Psoas muscle (tissue), 8 donors: ENCODE data around the gene RBBP8. TPM values are rescaled to one million over a fixed set of nuclear protein-coding genes. Genes with fewer than 3 reads are reported as not detected.

Experiments
- ATAC-seq, 4 donors: fragments of 200-7000 bp; cut with Tn5 transposase; one replicate each; pipeline ENCODE4 v1.9.1; 2020; ENCODE audit warnings: moderate library complexity in 3 of 4, mild to moderate bottlenecking in 2 of 4
- DNase-seq, 2 donors: peaks; one replicate each; pipeline ENCODE4 v3.0.0-alpha.2; 2020
- H3K27ac ChIP-seq: fragments of 200-600 bp; one replicate; pipeline ENCODE4 v1.8.0; 2022
- H3K27me3 ChIP-seq, 3 donors: fragments of 200-600 bp in 1 of 3; one replicate each; pipeline versions ENCODE4 v1.6.1 to v1.8.0; 2013 to 2022; ENCODE audit warnings: low read length in 2 of 3, mild to moderate bottlenecking in 2 of 3, moderate library complexity in 1 of 3; ENCODE audit not compliant: insufficient read depth in 3 of 3
- H3K36me3 ChIP-seq, 2 donors: fragments of 200-600 bp in 1 of 2; one replicate each; pipeline versions ENCODE4 v1.6.1 to v1.8.0; 2013 to 2022; ENCODE audit warnings: low read depth in 1 of 2, mild to moderate bottlenecking in 1 of 2, moderate library complexity in 1 of 2; ENCODE audit not compliant: insufficient read depth in 1 of 2
- H3K4me1 ChIP-seq: fragments of 200-600 bp; one replicate; pipeline ENCODE4 v1.8.0; 2022
- H3K4me3 ChIP-seq: fragments of 200-600 bp; one replicate; pipeline ENCODE4 v1.8.0; 2022; ENCODE audit warnings: mild to moderate bottlenecking
- H3K9me3 ChIP-seq: fragments of 200-600 bp; one replicate; pipeline ENCODE4 v1.8.0; 2022
- CTCF ChIP-seq: fragments of 200-600 bp; IDR thresholded peaks from one replicate; pipeline ENCODE4 v1.8.0; 2022; ENCODE audit warnings: antibody characterized with exemption
- WGBS, 3 donors: extraction: QIAGEN DNeasy Blood & Tissue Kit; methylation state at CpG; one replicate each; pipeline versions ENCODE4 v1.1.6 to v1.1.7; 2013; 5-methylcytosine and 5-hydroxymethylcytosine counted together
- intact Hi-C, 2 donors: fragments of 100-400 bp; cut with DNase I; formaldehyde crosslinking; loops; one replicate each; pipeline versions ENCODE4 v1.11.0 to v1.14.2; 2022
- polyA plus RNA-seq, 3 donors: library from polyadenylated mRNA; stranded (reverse); fragments of 200-250 nt; gene quantifications; one replicate each; pipeline ENCODE4 v1.2.3, GENCODE V29; 2013
- total RNA-seq, 4 donors: library from RNA; stranded (reverse); fragmentation: NEBNext Ultra II Directional in 2 of 4; extraction: Animal tissue kit (Norgen Biotek cat#: 25700) in 2 of 4; gene quantifications; one replicate each; pipeline versions ENCODE4 v1.2.1 to v1.2.4, GENCODE V29; 2021 to 2023
- donor health status: healthy with polysubstance abuse.
- donor health status: DM: no; HTN: no; CAD: no; lungs with moderate emphysema.
- donor health status: Bipolar disorder and iron deficiency.
- donor health status: healthy.
- donor health status: DM: yes; HTN: yes; CAD: no.
- donor health status: DM: no; HTN: no; CAD: no.
- donor health status: DM: no; HTN: no; CAD: no.
- donor health status: DM: yes; HTN: yes; CAD: no.

Gene RBBP8
- total and polyA plus RNA-seq, 7 donors, result 2.0 to 6.6 (median 2.8) TPM

GRCh38 chr18:22928339-22928738 lies 4.8 kb upstream of the RBBP8 start:
- no peak for TF ChIP-seq CTCF
- WGBS, 3 donors, result 94% methylated on average over 3 of the region's 3 CpGs
- H3K4me3 ChIP-seq, result no peak overlapping the region
- DNase-seq (no peak), ATAC-seq (no peak)
- H3K27ac ChIP-seq, result no peak overlapping the region
- H3K36me3 ChIP-seq, result no peaks in the 10 kb centered on the region
- peaks cover 0 to 6% (median 0%) of the 10 kb centered on the region in 3 donors for H3K27me3 ChIP-seq
- intact Hi-C loops, result loop anchor here in 1 of 2 donors (5.0 kb wide), 1 partner anchor 59 kb away; no protein-coding TSS in a partner anchor
- no peaks in the 10 kb centered on the region for H3K4me1 ChIP-seq
- no peaks in the 10 kb centered on the region for H3K9me3 ChIP-seq

- Histone ChIP-seq H3K4me1 (no peaks in the 10 kb centered on the region), H3K27ac (no peak overlapping the region), H3K4me3 (no peak overlapping the region), H3K36me3 (no peaks in the 10 kb centered on the region), H3K9me3 (no peaks in the 10 kb centered on the region), H3K27me3 (peaks cover 0 to 6% (median 0%) of the 10 kb centered on the region in 3 donors)
- ATAC-seq (peak in 1 of 4 donors; percentile 60), DNase-seq (peak; percentile 52 to 72)
- intact Hi-C loops, result no loop called here
- TF ChIP-seq CTCF, result peak; percentile 67
- 87 to 89% (median 87%) methylated on average over 2 of the region's 2 CpGs for WGBS, 3 donors
Observed at GRCh38 chr18:22930089-22930713, 2.9 kb upstream of the RBBP8 start.

DNA sequence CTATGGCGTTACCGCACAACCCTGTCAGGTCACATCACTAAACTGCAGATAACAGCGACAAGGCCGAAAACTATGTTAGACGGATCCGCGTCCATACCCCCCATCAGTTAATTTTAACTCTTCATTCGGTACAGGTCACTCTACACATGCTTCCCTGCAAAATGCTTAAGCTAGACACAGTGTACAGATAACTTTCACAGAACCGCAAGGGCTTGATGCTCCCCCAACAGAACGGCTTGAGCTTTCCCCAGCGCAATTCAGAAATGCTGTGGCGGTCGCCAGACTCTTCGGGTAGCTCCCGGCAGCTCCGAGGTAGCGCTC lies 283 bp upstream of the RBBP8 start:
- intact Hi-C loops, result no loop called here
- DNase-seq, result no peak

GRCh38 chr18:22933966-22934423 lies 867 bp downstream of the RBBP8 start:
- ATAC-seq (no peak), DNase-seq (no peak)
- peak overlapping the region; percentile 85 for H3K27ac ChIP-seq
- intact Hi-C loops, result no loop called here
- peaks cover 0 to 6% (median 0%) of the 10 kb centered on the region in 3 donors for H3K27me3 ChIP-seq
- no peaks in the 10 kb centered on the region for H3K4me1 ChIP-seq
- WGBS, 3 donors, result 13 to 14% (median 13%) methylated on average over 16 of the region's 16 CpGs
- H3K4me3 ChIP-seq, result peak overlapping the region; percentile 86
- H3K36me3 ChIP-seq, result no peaks in the 10 kb centered on the region
- H3K9me3 ChIP-seq, result no peaks in the 10 kb centered on the region
- no peak for TF ChIP-seq CTCF

More for the DNA sequence above, 283 bp upstream of the RBBP8 start:
- WGBS, 3 donors, result 1 to 2% (median 2%) methylated on average over 15 to 17 of the region's 17 CpGs
- no peaks in the 10 kb centered on the region for H3K4me1 ChIP-seq
- peak overlapping the region; percentile 86 for H3K4me3 ChIP-seq
- no peak for TF ChIP-seq CTCF
- peak overlapping the region; percentile 85 for H3K27ac ChIP-seq
- H3K27me3 ChIP-seq, result peaks cover 0 to 6% (median 0%) of the 10 kb centered on the region in 3 donors
- peak in 3 of 4 donors; percentile 22 to 49 (median 44) for ATAC-seq
- H3K36me3 ChIP-seq, result no peaks in the 10 kb centered on the region
- H3K9me3 ChIP-seq, result no peaks in the 10 kb centered on the region

DNA sequence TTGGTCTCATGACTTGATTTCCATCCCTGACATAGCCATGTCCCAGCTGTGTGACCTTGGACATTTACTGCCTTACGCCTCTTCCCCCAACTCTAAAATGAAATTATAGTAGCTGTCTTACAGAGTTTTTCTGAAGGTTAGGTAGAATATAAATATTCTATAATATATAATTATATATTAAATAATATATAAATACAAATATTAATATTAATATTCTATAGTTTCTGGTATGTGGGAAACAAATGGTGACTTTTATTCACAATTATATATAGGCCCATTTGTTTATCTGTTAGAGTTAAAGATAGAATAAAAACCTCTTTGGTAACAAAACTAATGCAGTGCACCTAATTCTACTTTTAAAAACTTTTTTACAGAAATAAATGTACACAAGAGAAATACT lies 1.7 kb downstream of the RBBP8 start:
- ATAC-seq (no peak), DNase-seq (no peak)
- no peaks in the 10 kb centered on the region for H3K36me3 ChIP-seq
- TF ChIP-seq CTCF, result no peak
- H3K4me1 ChIP-seq, result no peaks in the 10 kb centered on the region
- 97 to 100% (median 100%) methylated on average over 1 of the region's 1 CpG for WGBS, 3 donors
- H3K27me3 ChIP-seq, result peaks cover 0 to 6% (median 0%) of the 10 kb centered on the region in 3 donors
- intact Hi-C loops, result no loop called here
- no peaks in the 10 kb centered on the region for H3K9me3 ChIP-seq
- H3K4me3 ChIP-seq, result no peak overlapping the region
- no peak overlapping the region for H3K27ac ChIP-seq
